HG03103 (cell line): Measurements from ENCODE around the gene SULT1A4.
A peak's percentile ranks its signal among the peaks of the same experiment; 100 is the strongest.
"Not testable (repeated sequence)": the region's sequence is repeated elsewhere in the genome, so short reads cannot be mapped to it uniquely, and the experiment has no call there.

Source experiments
- ATAC-seq: cut with Tn5 transposase; IDR thresholded peaks from one replicate; pipeline ENCODE4 v1.9.1; 2021; ENCODE audit warnings: low read depth; ENCODE audit not compliant: unreplicated experiment

Gene SULT1A4

DNA sequence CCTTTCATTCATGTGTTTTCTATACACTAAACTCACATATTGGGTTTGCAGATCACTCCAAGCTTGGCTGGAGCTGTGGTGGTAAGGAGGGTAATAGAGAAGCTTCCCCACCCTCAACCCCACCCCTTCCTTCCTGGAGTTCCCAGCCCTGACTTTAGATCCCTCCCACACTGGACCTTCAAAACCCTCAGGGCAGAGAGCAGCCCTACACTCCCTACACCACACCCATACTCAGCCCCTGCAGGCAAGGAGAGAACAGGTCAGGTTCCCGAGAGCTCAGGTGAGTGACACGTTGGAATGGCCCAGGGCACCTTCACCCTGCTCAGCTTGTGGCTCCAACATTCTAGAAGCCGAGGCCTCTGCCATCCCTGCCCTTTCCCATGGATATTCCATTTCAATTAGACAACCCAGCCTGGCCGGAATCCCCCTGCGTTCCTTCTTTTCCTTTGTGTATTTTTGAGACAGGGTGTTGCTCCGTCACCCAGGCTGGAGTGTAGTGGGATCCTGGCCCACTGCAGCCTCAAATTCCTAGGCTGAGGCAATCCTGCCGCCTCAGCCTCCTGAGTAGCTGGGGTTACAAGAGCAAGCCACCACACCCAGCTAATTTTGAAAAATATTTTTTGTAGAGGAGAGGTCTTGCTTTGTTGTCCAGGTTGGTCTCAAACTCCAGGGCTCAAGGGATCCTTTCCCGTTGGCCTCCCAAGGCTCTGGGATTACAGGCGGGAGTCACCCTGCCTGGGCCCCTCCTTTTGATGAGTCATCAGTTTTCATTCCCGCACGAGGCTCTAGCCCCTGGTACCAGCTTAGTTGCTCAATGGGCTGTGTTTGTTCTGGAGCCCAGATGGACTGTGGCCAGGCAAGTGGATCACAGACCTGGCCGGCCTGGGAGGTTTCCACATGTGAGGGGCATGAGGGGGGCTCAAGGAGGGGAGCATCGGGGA is at the start of gene SULT1A4:
Gene SULT1A4, plus strand, starts transcription at position 208 of the 941 bp plus-strand sequence. CDS start 1,473 bp downstream, outside the sequence.
- not testable (repeated sequence) for ATAC-seq

- ATAC-seq = not testable (repeated sequence)
These were observed 36.1 kb upstream of the SULT1A4 start for GRCh38 chr16:29423587-29423986.

DNA sequence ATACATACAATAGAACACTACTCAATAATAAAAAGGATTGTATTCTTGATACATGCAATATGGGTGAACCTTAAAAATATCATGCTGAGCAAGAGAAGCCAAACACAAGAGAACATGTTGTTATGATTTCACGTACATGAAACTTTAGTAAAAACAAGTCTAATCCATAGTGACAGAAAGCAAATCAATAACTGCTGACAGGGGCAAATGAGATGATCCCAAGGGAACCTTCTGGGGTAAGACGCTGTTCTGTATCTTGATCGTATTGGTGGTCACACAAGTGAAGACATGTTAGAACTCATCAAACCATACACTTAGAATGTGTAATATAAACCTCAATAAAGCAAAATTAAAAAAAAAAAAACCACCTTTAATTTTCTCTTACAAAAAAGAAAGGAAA is 34.3 kb upstream of the SULT1A4 start:
- not testable (repeated sequence) for ATAC-seq

- ATAC-seq = peak; percentile 13
These were observed 6.0 kb upstream of the SULT1A4 start for GRCh38 chr16:29453754-29454153.

DNA sequence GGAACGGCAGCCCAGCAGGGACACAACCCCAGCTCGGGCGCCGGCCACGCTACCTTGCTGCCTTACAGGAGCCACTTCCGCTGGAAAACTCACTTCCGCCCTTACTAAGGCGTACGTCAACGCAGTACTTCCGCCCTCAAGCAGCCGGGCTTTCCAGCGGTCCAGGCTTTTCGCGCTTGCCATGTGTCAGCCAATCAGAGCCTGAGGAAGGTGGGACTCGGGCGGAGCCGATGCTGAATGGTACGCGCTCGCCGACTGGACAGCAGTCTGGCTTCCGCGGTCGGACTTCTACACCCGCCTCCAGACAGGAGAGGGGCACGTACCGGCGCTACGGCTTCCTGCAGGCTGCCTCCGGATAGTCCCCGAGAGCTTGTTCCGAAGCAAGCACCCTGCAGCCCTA is 5.4 kb upstream of the SULT1A4 start, which contains the start of the genes BOLA2 and SLX1B:
Gene BOLA2, minus strand, starts transcription at position 83 of the 400 bp plus-strand sequence. CDS start 98 bp downstream, outside the sequence.
Gene SLX1B, plus strand, starts transcription at position 265 of the 400 bp plus-strand sequence.
- ATAC-seq = peak; percentile 73

DNA sequence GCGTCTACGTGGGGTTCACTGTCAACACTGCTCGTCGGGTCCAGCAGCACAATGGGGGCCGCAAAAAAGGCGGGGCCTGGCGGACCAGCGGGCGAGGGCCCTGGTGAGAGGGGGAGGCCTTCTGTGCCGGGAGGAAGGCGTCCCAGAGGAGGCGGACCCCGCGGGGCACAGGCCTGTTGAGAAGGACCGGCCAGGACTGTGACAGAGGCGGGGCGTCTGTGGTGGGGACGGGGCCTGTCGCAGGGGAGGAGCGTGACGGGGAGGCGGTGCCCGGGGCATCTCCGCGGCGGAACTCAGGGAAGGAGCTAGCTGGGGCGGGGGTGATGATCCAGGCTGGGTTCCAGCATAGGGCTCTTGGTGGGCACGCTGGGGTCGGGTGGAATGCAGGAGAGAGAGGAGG is 4.9 kb upstream of the SULT1A4 start:
- ATAC-seq = peak; percentile 52

DNA sequence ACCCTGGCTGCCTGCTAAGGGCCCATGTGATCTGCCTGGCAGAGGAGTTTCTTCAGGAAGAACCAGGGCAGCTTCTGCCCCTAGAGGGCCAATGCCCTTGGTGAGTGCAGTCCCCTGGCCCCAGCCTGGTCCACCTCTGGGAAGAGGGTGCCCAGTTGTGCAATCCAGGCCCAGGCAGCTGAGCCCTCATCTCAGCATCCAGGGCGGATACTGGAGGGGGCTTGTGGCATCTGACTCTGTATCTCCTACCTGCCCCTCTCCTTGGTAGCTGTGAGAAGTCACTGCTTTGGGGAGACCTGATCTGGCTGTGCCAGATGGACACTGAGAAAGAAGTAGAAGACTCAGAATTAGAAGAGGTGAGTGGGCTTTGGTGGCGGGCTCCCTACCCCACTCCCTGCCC is 2.1 kb upstream of the SULT1A4 start:
- ATAC-seq = not testable (repeated sequence)

- not testable (repeated sequence) for ATAC-seq
These were observed 926 bp downstream of the SULT1A4 start for GRCh38 chr16:29460647-29461030.

- ATAC-seq = not testable (repeated sequence)
These were observed 6.5 kb downstream of the SULT1A4 start for GRCh38 chr16:29465985-29466824.

GRCh38 chr16:29466904-29467303 is 7.2 kb downstream of the SULT1A4 start:
- not testable (repeated sequence) for ATAC-seq

DNA sequence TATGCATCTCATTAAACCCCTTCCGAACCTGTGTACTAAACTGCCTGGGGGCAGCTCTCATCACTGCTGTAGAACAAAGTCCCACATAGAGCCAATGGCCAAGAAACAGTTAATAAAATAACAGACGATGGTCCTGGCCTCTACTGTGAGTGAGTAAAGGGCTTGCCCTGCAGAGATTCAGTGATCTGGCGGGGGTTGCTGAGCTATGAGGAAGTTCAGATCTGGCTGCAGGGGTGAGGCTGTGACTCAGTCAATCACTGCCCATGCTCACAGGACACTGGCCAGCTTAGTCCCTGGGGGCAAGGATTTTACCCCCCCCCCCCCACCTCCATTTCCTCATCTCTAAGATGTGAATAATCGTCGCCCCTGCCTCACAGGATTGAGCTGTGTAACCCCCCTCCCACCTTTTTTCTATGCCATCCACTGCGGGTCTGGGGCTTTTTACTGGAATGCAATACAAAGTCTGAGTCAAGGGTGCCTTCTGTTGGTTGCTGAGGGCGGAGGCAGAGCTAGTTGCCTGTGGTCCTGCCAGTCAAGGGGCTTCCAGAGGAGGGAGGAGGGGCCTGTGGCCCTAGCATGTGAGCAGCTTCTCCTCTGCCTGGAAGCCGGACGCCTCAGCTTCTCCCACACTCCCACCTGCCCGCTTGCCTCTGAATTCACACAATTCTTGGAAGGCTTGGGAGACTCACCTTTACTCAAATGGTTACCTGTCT is 8.1 kb downstream of the SULT1A4 start:
- not testable (repeated sequence) for ATAC-seq

DNA sequence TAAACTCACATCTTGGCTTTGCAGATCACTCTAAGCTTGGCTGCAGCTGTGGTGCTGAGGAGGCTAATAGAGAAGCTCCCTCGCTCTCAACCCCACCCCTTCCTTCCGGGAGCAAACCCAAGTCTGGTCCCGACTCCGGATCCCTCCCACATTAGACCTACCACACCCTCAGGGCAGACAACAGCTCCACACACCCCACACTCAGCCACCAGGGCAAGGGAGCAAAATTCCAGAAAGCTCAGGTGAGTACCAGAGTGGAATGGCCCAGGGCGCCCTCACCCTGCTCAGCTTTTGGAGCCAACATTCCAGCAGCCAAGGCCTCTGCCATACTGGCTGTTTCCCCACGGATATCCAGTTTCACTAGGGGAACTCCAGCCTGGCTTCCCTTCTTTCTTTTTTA is 9.9 kb downstream of the SULT1A4 start:
- ATAC-seq = not testable (repeated sequence)

DNA sequence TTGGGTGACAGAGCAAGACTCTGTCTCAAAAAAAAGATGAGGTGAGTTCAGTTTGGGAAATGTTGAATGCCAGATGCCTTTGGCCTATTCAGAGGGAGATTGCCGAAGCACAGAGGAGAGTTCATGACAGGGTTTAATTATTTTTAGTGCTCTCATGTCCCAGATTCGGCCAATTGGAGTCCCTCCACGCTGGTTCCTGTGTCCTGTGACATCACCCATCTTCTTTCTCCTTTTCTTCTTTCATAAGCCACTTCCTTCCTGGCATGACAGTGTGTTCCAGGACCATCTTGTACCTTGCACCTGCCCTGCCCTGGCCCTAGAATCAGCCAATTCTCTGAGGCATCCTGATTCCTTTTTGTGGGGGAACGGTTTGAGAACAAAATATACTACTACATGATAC is 12.4 kb downstream of the SULT1A4 start:
- not testable (repeated sequence) for ATAC-seq

GRCh38 chr16:29482276-29482675 is 22.6 kb downstream of the SULT1A4 start:
- ATAC-seq = not testable (repeated sequence)

DNA sequence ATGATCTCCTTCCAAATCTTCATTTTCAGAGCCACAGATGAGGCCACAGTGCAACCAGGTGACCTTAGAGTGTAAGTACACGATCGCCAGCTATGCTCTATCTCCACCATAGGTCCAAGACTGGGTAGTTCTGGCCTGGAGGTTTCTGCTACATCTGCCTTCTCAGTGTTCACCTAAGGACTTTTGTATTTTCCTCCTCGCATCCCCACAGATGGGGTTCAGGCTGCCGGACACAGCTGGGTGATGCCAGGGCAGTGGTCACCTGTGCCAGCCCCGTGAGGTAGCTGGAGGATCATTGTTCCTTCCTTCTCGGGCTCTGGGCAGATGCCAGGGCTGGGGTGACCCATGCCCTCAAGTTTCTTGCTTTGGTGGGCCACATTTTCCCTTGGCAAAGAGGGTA is 46.6 kb downstream of the SULT1A4 start, which contains the start of gene NPIPB12:
Gene NPIPB12, minus strand, starts transcription at position 101 of the 400 bp plus-strand sequence.
- not testable (repeated sequence) for ATAC-seq
